ENCODE measurements around the gene SCRG1. TPM values are rescaled to one million over a fixed set of nuclear protein-coding genes. Genes with fewer than 3 reads are reported as not detected.

The SCRG1 gene
- polyA plus RNA-seq, 4 donors = 0.15 to 0.43 TPM; not detected in 2

GRCh38 chr4:173380987-173381386, 17.9 kb downstream of the SCRG1 start:
- DNase-seq (no peak), FAIRE-seq (no peak)
- no peak overlapping the region for H3K27ac ChIP-seq (ENCODE audit: low read depth in 1 of 3, low read length in 2 of 3)
- peaks cover 0 to 4% (median 0%) of the 10 kb centered on the region in 3 donors for H3K36me3 ChIP-seq (ENCODE audit: control insufficient read depth in 3 of 3, insufficient read depth in 2 of 3, low read depth in 1 of 3, low read length in 3 of 3)
- no peaks in the 10 kb centered on the region for H3K27me3 ChIP-seq (ENCODE audit: control insufficient read depth in 3 of 3, insufficient read depth in 3 of 3, low read length in 3 of 3)
- no peak overlapping the region for H3K4me3 ChIP-seq (ENCODE audit: low read depth in 1 of 3, low read length in 3 of 3)
- H3K9me3 ChIP-seq (ENCODE audit: control insufficient read depth in 2 of 2, insufficient read depth in 1 of 2, low read depth in 1 of 2, low read length in 1 of 2) = no peaks in the 10 kb centered on the region
- no peaks in the 10 kb centered on the region for H3K4me1 ChIP-seq (ENCODE audit: control insufficient read depth in 3 of 3, insufficient read depth in 2 of 3, low read depth in 1 of 3, low read length in 2 of 3)

GRCh38 chr4:173379929-173380328, 19.0 kb downstream of the SCRG1 start:
- FAIRE-seq (no peak), DNase-seq (no peak)
- 96 to 99% (median 97%) methylated on average over 3 of the region's 3 CpGs for WGBS, 3 donors
- H3K4me3 ChIP-seq (ENCODE audit: low read depth in 1 of 3, low read length in 3 of 3) = no peak overlapping the region
- no peak overlapping the region for H3K27ac ChIP-seq (ENCODE audit: low read depth in 1 of 3, low read length in 2 of 3)
- H3K36me3 ChIP-seq (ENCODE audit: control insufficient read depth in 3 of 3, insufficient read depth in 2 of 3, low read depth in 1 of 3, low read length in 3 of 3) = peaks cover 0 to 6% (median 0%) of the 10 kb centered on the region in 3 donors
- H3K9me3 ChIP-seq (ENCODE audit: control insufficient read depth in 2 of 2, insufficient read depth in 1 of 2, low read depth in 1 of 2, low read length in 1 of 2) = no peaks in the 10 kb centered on the region
- H3K4me1 ChIP-seq (ENCODE audit: control insufficient read depth in 3 of 3, insufficient read depth in 2 of 3, low read depth in 1 of 3, low read length in 2 of 3) = no peaks in the 10 kb centered on the region
- no peaks in the 10 kb centered on the region for H3K27me3 ChIP-seq (ENCODE audit: control insufficient read depth in 3 of 3, insufficient read depth in 3 of 3, low read length in 3 of 3)

GRCh38 chr4:173374588-173374987, 24.3 kb downstream of the SCRG1 start:
- H3K4me1 ChIP-seq (ENCODE audit: control insufficient read depth in 3 of 3, insufficient read depth in 2 of 3, low read depth in 1 of 3, low read length in 2 of 3) = peaks cover 0 to 6% (median 0%) of the 10 kb centered on the region in 3 donors
- H3K27me3 ChIP-seq (ENCODE audit: control insufficient read depth in 3 of 3, insufficient read depth in 3 of 3, low read length in 3 of 3) = no peaks in the 10 kb centered on the region
- no peak overlapping the region for H3K4me3 ChIP-seq (ENCODE audit: low read depth in 1 of 3, low read length in 3 of 3)
- FAIRE-seq (no peak), DNase-seq (no peak)
- H3K36me3 ChIP-seq (ENCODE audit: control insufficient read depth in 3 of 3, insufficient read depth in 2 of 3, low read depth in 1 of 3, low read length in 3 of 3) = peaks cover 0 to 6% (median 0%) of the 10 kb centered on the region in 3 donors
- H3K9me3 ChIP-seq (ENCODE audit: control insufficient read depth in 2 of 2, insufficient read depth in 1 of 2, low read depth in 1 of 2, low read length in 1 of 2) = no peaks in the 10 kb centered on the region
- H3K27ac ChIP-seq (ENCODE audit: low read depth in 1 of 3, low read length in 2 of 3) = no peak overlapping the region
- WGBS, 3 donors = 86 to 95% (median 95%) methylated on average over 2 of the region's 2 CpGs

- FAIRE-seq = no peak
- peaks cover 0 to 6% (median 0%) of the 10 kb centered on the region in 3 donors for H3K4me1 ChIP-seq (ENCODE audit: control insufficient read depth in 3 of 3, insufficient read depth in 2 of 3, low read depth in 1 of 3, low read length in 2 of 3)
- H3K27ac ChIP-seq (ENCODE audit: low read depth in 1 of 3, low read length in 2 of 3) = peak overlapping the region; percentile 81 to 84 (median 84)
- WGBS, 3 donors = 0% methylated on average over 52 to 68 of the region's 68 CpGs
- peak; percentile 73 to 85 for DNase-seq
- H3K27me3 ChIP-seq (ENCODE audit: control insufficient read depth in 3 of 3, insufficient read depth in 3 of 3, low read length in 3 of 3) = no peaks in the 10 kb centered on the region
- H3K4me3 ChIP-seq (ENCODE audit: low read depth in 1 of 3, low read length in 3 of 3) = peak overlapping the region; percentile 67 to 97 (median 77)
- H3K9me3 ChIP-seq (ENCODE audit: control insufficient read depth in 2 of 2, insufficient read depth in 1 of 2, low read depth in 1 of 2, low read length in 1 of 2) = no peaks in the 10 kb centered on the region
- H3K36me3 ChIP-seq (ENCODE audit: control insufficient read depth in 3 of 3, insufficient read depth in 2 of 3, low read depth in 1 of 3, low read length in 3 of 3) = peaks cover 0 to 3% (median 0%) of the 10 kb centered on the region in 3 donors
Measured at GRCh38 chr4:173371292-173372192, 27.4 kb downstream of the SCRG1 start.

GRCh38 chr4:173370477-173371291, 28.2 kb downstream of the SCRG1 start, which contains the start of gene SAP30:
SAP30 (plus strand) TSS chr4:173370954; CDS start chr4:173371183, 229 bp downstream.
- FAIRE-seq = no peak
- peak; percentile 98 to 99 for DNase-seq
- peak within 1 kb of the TSS; percentile 67 to 97 (median 77) for H3K4me3 ChIP-seq (ENCODE audit: low read depth in 1 of 3, low read length in 3 of 3)
- H3K9me3 ChIP-seq (ENCODE audit: control insufficient read depth in 2 of 2, insufficient read depth in 1 of 2, low read depth in 1 of 2, low read length in 1 of 2) = no peaks in the 10 kb centered on the region
- H3K36me3 ChIP-seq (ENCODE audit: control insufficient read depth in 3 of 3, insufficient read depth in 2 of 3, low read depth in 1 of 3, low read length in 3 of 3) = peaks cover 0 to 2% (median 0%) of the 10 kb centered on the region in 3 donors
- H3K27ac ChIP-seq (ENCODE audit: low read depth in 1 of 3, low read length in 2 of 3) = peak within 1 kb of the TSS; percentile 84 to 98 (median 93)
- peaks cover 0 to 6% (median 0%) of the 10 kb centered on the region in 3 donors for H3K4me1 ChIP-seq (ENCODE audit: control insufficient read depth in 3 of 3, insufficient read depth in 2 of 3, low read depth in 1 of 3, low read length in 2 of 3)
- no peaks in the 10 kb centered on the region for H3K27me3 ChIP-seq (ENCODE audit: control insufficient read depth in 3 of 3, insufficient read depth in 3 of 3, low read length in 3 of 3)
- 0% methylated on average over 72 of the region's 72 CpGs for WGBS, 3 donors

GRCh38 chr4:173370130-173370476, 28.8 kb downstream of the SCRG1 start:
- H3K4me1 ChIP-seq (ENCODE audit: control insufficient read depth in 3 of 3, insufficient read depth in 2 of 3, low read depth in 1 of 3, low read length in 2 of 3) = peaks cover 0 to 6% (median 0%) of the 10 kb centered on the region in 3 donors
- no peaks in the 10 kb centered on the region for H3K36me3 ChIP-seq (ENCODE audit: control insufficient read depth in 3 of 3, insufficient read depth in 2 of 3, low read depth in 1 of 3, low read length in 3 of 3)
- 0% methylated on average over 14 of the region's 14 CpGs for WGBS, 3 donors
- H3K27ac ChIP-seq (ENCODE audit: low read depth in 1 of 3, low read length in 2 of 3) = peak overlapping the region; percentile 64 to 98 (median 93)
- no peaks in the 10 kb centered on the region for H3K9me3 ChIP-seq (ENCODE audit: control insufficient read depth in 2 of 2, insufficient read depth in 1 of 2, low read depth in 1 of 2, low read length in 1 of 2)
- no peaks in the 10 kb centered on the region for H3K27me3 ChIP-seq (ENCODE audit: control insufficient read depth in 3 of 3, insufficient read depth in 3 of 3, low read length in 3 of 3)
- DNase-seq (no peak), FAIRE-seq (no peak)
- peak overlapping the region; percentile 64 to 78 (median 67) for H3K4me3 ChIP-seq (ENCODE audit: low read depth in 1 of 3, low read length in 3 of 3)

GRCh38 chr4:173367946-173368345, 31.0 kb downstream of the SCRG1 start:
- WGBS, 3 donors = 63 to 65% (median 64%) methylated on average over 4 of the region's 4 CpGs
- no peaks in the 10 kb centered on the region for H3K36me3 ChIP-seq (ENCODE audit: control insufficient read depth in 3 of 3, insufficient read depth in 2 of 3, low read depth in 1 of 3, low read length in 3 of 3)
- no peak overlapping the region for H3K4me3 ChIP-seq (ENCODE audit: low read depth in 1 of 3, low read length in 3 of 3)
- no peaks in the 10 kb centered on the region for H3K27me3 ChIP-seq (ENCODE audit: control insufficient read depth in 3 of 3, insufficient read depth in 3 of 3, low read length in 3 of 3)
- FAIRE-seq (no peak), DNase-seq (no peak)
- H3K27ac ChIP-seq (ENCODE audit: low read depth in 1 of 3, low read length in 2 of 3) = no peak overlapping the region
- H3K9me3 ChIP-seq (ENCODE audit: control insufficient read depth in 2 of 2, insufficient read depth in 1 of 2, low read depth in 1 of 2, low read length in 1 of 2) = no peaks in the 10 kb centered on the region
- H3K4me1 ChIP-seq (ENCODE audit: control insufficient read depth in 3 of 3, insufficient read depth in 2 of 3, low read depth in 1 of 3, low read length in 2 of 3) = peaks cover 0 to 5% (median 0%) of the 10 kb centered on the region in 3 donors

GRCh38 chr4:173367285-173367684, 31.6 kb downstream of the SCRG1 start:
- H3K36me3 ChIP-seq (ENCODE audit: control insufficient read depth in 3 of 3, insufficient read depth in 2 of 3, low read depth in 1 of 3, low read length in 3 of 3) = no peaks in the 10 kb centered on the region
- no peaks in the 10 kb centered on the region for H3K9me3 ChIP-seq (ENCODE audit: control insufficient read depth in 2 of 2, insufficient read depth in 1 of 2, low read depth in 1 of 2, low read length in 1 of 2)
- no peak overlapping the region for H3K4me3 ChIP-seq (ENCODE audit: low read depth in 1 of 3, low read length in 3 of 3)
- H3K4me1 ChIP-seq (ENCODE audit: control insufficient read depth in 3 of 3, insufficient read depth in 2 of 3, low read depth in 1 of 3, low read length in 2 of 3) = no peaks in the 10 kb centered on the region
- H3K27ac ChIP-seq (ENCODE audit: low read depth in 1 of 3, low read length in 2 of 3) = no peak overlapping the region
- no peak for FAIRE-seq
- DNase-seq = no peak
- no peaks in the 10 kb centered on the region for H3K27me3 ChIP-seq (ENCODE audit: control insufficient read depth in 3 of 3, insufficient read depth in 3 of 3, low read length in 3 of 3)
